Right ventricle myocardium superior (tissue), 1 donor: ENCODE results near the gene DNAJC1. TPM values are rescaled to one million over a fixed set of nuclear protein-coding genes. Genes with fewer than 3 reads are reported as not detected.

ENCODE experiments used
- ATAC-seq: fragments of 200-7000 bp; cut with Tn5 transposase; one replicate; pipeline ENCODE4 v1.9.1; 2020; ENCODE audit warnings: mild to moderate bottlenecking; ENCODE audit not compliant: poor library complexity
- DNase-seq: peaks from one replicate; pipeline ENCODE4 v3.0.0-alpha.2; 2020
- intact Hi-C: fragments of 100-400 bp; cut with DNase I; formaldehyde crosslinking; loops from one replicate; pipeline ENCODE4 v1.11.2; 2022
- total RNA-seq: library from RNA; stranded (reverse); fragmentation: NEBNext Ultra II Directional; extraction: Animal tissue kit (Norgen Biotek cat#: 25700); gene quantifications from one replicate; pipeline ENCODE4 v1.2.1, GENCODE V29; 2021
- donor health status: DM: no; HTN: yes; CAD: no; lungs with severe emphysema.

The DNAJC1 gene
- total RNA-seq, 1 donor from 2014 or later = 10.9 TPM

GRCh38 chr10:21756707-21757106 lies 246.8 kb downstream of the DNAJC1 start:
- ATAC-seq = no peak
- no peak for DNase-seq
- intact Hi-C loops = no loop called here

GRCh38 chr10:21754410-21755011 lies 249.0 kb downstream of the DNAJC1 start:
- DNase-seq (no peak), ATAC-seq (no peak)
- intact Hi-C loops = no loop called here

GRCh38 chr10:21753497-21754270 lies 249.8 kb downstream of the DNAJC1 start:
- intact Hi-C loops = no loop called here
- DNase-seq = no peak
- no peak for ATAC-seq

GRCh38 chr10:21751341-21752310 lies 251.9 kb downstream of the DNAJC1 start:
- intact Hi-C loops = no loop called here
- no peak for ATAC-seq

GRCh38 chr10:21750424-21750823 lies 253.1 kb downstream of the DNAJC1 start:
- intact Hi-C loops = no loop called here
- ATAC-seq (no peak), DNase-seq (no peak)

More at GRCh38 chr10:21751341-21752310, 251.9 kb downstream of the DNAJC1 start:
- DNase-seq = no peak

GRCh38 chr10:21749788-21750187 lies 253.7 kb downstream of the DNAJC1 start:
- no peak for DNase-seq
- intact Hi-C loops = no loop called here
- no peak for ATAC-seq

- no peak for ATAC-seq
- intact Hi-C loops = no loop called here
- DNase-seq = no peak
These were observed 255.7 kb downstream of the DNAJC1 start for GRCh38 chr10:21747809-21748208.

GRCh38 chr10:21746118-21746517 lies 257.4 kb downstream of the DNAJC1 start:
- DNase-seq = no peak
- intact Hi-C loops = no loop called here
- ATAC-seq = no peak

- peak; percentile 26 for ATAC-seq
- intact Hi-C loops = no loop called here
- DNase-seq = no peak
These were observed 259.3 kb downstream of the DNAJC1 start for GRCh38 chr10:21744223-21744622.

GRCh38 chr10:21742740-21743412 lies 260.7 kb downstream of the DNAJC1 start:
- DNase-seq = no peak
- intact Hi-C loops = no loop called here
- ATAC-seq = no peak

GRCh38 chr10:21740989-21741388 lies 262.5 kb downstream of the DNAJC1 start:
- ATAC-seq (no peak), DNase-seq (no peak)
- intact Hi-C loops = no loop called here

GRCh38 chr10:21737106-21737505 lies 266.4 kb downstream of the DNAJC1 start:
- DNase-seq = no peak
- no peak for ATAC-seq
- intact Hi-C loops = no loop called here

- ATAC-seq = no peak
- intact Hi-C loops = loop anchor here (5.0 kb wide), 2 partner anchors 236 to 456 kb away; no protein-coding TSS in a partner anchor
These were observed 269.8 kb downstream of the DNAJC1 start for GRCh38 chr10:21733710-21734109.

GRCh38 chr10:21732067-21732772 lies 271.3 kb downstream of the DNAJC1 start:
- ATAC-seq = peak; percentile 94
- intact Hi-C loops = loop anchor here (5.0 kb wide), 2 partner anchors 235 to 455 kb away; no protein-coding TSS in a partner anchor
- peak; percentile 71 for DNase-seq

More at GRCh38 chr10:21733710-21734109, 269.8 kb downstream of the DNAJC1 start:
- DNase-seq = no peak

GRCh38 chr10:21728618-21729017 lies 274.9 kb downstream of the DNAJC1 start:
- DNase-seq (no peak), ATAC-seq (no peak)
- intact Hi-C loops = no loop called here

- intact Hi-C loops = no loop called here
- no peak for DNase-seq
- no peak for ATAC-seq
These were observed 275.9 kb downstream of the DNAJC1 start for GRCh38 chr10:21727452-21728168.

- intact Hi-C loops = no loop called here
These were observed 276.8 kb downstream of the DNAJC1 start for GRCh38 chr10:21726601-21727225.

More at GRCh38 chr10:21726601-21727225, 276.8 kb downstream of the DNAJC1 start:
- DNase-seq (no peak), ATAC-seq (no peak)
